HG03558 (cell line): Measurements from ENCODE around the gene SYMPK.
"Not testable (repeated sequence)": the region's sequence is repeated elsewhere in the genome, so short reads cannot be mapped to it uniquely, and the experiment has no call there.

Source experiments
- ATAC-seq: cut with Tn5 transposase; IDR thresholded peaks from one replicate; pipeline ENCODE4 v1.9.1; 2021; ENCODE audit warnings: moderate number of reproducible peaks; ENCODE audit not compliant: unreplicated experiment; ENCODE audit errors: extremely low read depth

SYMPK gene

GRCh38 chr19:45872095-45872919 is 9.4 kb upstream of the SYMPK start:
- no peak for ATAC-seq

GRCh38 chr19:45870798-45871197 is 7.9 kb upstream of the SYMPK start:
- ATAC-seq = no peak

- not testable (repeated sequence) for ATAC-seq
Measured at GRCh38 chr19:45867241-45867640, 4.3 kb upstream of the SYMPK start.

DNA sequence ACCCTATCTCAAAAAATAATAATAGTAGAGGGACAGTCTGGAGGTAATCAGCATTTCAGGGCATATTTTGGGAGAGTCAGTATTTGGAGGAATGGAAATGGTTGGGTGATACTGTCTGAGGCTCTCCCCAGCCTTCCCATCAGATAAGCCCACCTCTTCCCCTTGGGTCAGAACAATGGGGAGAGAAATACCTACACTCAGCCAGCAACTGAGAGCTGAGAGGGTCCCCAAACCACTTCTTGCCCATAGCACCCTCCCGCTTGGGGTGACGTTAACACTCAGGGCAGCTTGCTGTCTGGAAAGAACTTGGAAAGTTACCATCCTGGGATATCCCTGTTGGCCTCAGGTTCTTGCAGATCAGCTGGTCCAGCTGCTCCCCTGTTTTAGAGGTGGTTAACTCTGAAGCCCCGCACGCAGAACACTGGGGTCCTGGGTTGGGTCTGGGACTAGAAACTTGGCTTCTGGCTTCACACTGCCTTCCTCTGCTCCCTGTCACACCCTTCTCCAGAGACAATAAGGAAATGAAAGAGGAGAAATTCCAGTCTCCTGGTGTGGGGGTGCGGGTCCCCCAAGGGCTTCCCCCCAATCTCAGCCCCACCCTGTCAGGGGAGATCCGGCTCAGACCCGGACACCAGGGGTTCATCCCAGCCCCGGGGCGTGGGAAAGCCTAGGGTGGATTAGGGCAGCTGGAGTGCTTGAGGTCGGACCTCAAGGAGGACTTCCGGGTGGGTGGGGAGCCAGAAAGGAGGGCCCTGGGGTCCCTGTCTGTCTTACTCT is 3.6 kb upstream of the SYMPK start:
- ATAC-seq = no peak

- ATAC-seq = no peak
Measured at GRCh38 chr19:45865269-45865948, 2.5 kb upstream of the SYMPK start.

DNA sequence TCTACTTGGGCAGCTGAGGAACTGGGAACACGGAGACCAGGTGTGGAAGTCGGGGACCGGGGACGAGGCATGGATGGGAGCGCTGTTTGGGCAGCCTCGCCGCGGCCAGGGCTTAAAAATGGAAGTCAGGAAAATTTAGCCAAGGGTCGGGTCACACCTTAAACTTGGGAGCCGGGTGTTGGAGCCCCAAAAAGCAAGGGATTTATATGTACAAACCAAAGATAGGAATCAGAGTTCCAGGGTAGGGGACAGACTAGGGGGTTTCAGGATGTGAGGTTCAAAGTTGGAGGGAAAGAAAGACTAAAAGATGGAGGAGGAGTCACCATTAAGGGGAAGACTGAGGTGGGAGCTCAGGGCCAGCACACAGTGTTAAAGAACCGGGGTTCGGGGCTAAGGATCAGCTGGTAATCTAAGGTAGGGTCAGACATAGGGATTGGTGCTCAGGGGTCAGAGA is 1.7 kb upstream of the SYMPK start:
- no peak for ATAC-seq

DNA sequence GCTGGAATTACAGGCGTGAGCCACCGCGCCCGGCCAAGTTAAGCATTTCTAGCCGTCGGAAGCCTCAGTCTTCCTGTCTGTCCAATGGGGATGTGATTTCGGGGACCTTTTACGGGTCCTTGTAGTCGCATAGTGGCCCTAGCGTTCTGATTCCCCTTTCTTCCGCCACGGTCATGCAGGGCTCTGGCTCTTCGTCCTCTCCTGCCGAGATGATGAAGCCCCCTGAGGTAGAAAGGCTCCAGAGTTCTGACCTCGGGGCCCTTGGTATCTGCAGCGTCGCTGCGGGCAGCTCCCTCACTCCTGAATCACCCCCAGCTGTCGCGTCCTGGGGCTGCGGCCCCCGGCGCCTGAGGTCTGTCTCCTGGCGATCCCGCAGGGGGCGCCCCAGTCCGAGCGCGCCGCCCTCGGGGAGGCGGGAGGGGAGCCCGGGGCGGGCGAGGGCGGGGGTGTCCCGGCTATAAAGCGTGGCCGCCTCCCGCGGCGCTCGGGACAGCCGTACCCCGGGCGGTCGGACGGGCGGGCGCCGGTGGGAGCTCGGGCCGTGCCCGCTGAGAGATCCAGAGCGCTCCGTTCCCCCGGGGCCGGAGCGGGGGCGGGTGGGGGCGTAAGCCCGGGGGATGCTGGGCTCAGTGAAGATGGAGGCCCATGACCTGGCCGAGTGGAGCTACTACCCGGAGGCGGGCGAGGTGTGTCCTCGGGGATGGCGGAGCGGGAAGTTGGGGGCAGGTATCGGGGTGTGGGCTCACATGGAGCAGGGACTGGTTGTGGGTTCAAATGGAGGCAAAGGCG is 1.1 kb upstream of the SYMPK start, which contains the start of gene FOXA3:
Gene FOXA3, plus strand, starts transcription at position 487 of the 789 bp plus-strand sequence. Its CDS starts 131 bp downstream, at position 618.
- no peak for ATAC-seq

GRCh38 chr19:45863335-45863839 is 440 bp upstream of the SYMPK start:
- ATAC-seq = no peak

DNA sequence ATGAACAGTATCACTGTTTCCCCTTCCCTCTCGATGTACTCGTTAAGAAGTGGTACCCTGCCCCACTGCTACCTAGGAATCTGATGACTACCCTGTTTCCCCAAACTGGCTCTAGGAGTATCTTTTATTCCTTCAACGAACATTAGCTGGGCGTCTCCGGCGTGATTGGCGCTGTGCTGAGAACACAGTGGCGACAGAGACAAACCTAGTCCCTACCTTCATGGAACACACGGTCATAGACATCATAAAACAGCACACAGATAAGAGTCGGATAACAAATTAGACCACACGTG is 730 bp downstream of the SYMPK start:
- no peak for ATAC-seq

GRCh38 chr19:45860359-45861259 is 2.3 kb downstream of the SYMPK start:
- no peak for ATAC-seq

- no peak for ATAC-seq
Measured at GRCh38 chr19:45854167-45854778, 8.7 kb downstream of the SYMPK start.

DNA sequence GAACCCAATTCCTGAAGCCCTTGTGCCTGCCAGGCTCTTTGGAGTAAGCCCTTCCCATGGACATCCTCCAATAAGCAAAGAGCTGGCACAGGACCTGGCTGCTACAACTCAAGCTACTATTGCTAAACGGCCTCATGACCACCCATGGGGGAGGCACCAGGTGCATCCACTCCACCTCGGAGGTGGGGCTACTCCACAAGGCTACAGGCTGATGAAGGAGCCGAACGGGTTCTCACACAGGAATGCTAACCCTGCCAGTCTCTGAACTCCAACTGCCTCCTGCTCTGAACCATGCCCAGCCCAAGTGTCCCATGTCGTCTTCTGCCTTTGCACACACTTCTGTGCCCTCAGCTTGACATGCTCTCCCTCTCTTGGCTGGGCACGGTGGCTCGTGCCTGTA is 10.0 kb downstream of the SYMPK start:
- no peak for ATAC-seq

DNA sequence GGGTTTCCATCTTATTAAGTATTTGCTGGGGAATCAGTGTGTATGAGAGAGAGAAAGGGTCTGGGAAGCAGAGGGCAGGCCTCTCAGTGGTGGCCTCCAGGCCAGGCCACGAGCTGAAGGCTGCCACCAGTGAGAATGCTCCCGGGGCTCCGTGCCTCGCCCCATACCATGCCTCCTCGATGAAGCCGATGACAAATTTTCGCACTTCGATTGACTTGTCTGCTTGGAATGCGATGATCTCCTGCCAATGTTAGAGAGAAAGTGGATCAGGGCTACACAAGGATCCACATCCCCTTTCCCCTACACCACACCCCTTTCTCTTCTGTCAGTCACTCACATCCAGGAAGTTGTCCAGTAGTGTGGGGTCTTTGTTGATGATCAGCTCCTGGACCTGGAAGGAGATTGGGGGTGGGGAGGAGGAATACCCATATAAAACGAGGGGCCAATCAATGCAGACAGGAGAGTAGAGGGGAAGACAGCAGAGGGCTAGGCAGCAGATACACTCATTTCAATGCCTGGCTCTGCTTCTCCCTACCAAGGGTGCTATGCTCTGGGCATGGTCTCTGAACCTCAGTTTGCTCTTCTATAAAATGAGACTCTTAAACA is 10.7 kb downstream of the SYMPK start:
- no peak for ATAC-seq

GRCh38 chr19:45848922-45849321 is 14.0 kb downstream of the SYMPK start:
- ATAC-seq = no peak

DNA sequence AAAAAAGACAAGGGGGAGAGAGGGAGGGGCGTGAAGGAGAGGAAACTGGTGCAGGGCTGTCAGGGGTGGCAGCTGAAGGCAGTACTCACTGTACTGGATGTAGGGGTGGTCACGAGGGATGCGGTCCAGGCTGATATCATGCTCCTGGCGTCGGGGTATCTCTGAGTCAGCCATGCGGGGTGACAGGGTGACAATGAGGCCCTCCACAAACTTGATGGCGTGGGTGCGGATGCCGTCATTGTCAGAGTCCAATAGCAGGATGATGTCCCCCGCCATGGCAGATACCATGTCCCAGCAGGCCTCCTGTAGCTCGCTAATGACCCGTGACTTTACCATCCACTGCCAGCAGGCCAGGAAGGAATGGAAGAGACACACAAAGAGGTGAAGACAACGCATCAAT is 15.3 kb downstream of the SYMPK start:
- ATAC-seq = no peak

DNA sequence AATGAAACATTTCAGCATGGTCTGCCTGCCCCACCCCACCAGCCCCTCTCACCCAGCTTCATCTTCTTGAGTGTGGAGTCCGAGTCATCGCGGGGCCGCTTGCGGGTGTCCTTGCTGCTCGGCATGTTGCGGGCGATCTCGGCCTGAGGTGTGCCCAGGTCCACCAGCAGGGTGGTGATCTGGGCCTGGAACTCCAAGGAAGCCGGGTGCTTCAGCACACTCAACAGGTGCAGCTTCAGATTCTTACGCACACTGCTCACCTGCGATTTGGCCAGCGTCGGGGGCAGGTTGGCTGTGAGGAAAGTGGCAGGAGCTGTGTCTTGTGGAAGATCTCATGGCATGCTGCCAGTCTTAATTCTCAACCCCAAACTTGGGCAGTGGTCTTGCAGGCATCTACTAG is 20.7 kb downstream of the SYMPK start:
- ATAC-seq = no peak

DNA sequence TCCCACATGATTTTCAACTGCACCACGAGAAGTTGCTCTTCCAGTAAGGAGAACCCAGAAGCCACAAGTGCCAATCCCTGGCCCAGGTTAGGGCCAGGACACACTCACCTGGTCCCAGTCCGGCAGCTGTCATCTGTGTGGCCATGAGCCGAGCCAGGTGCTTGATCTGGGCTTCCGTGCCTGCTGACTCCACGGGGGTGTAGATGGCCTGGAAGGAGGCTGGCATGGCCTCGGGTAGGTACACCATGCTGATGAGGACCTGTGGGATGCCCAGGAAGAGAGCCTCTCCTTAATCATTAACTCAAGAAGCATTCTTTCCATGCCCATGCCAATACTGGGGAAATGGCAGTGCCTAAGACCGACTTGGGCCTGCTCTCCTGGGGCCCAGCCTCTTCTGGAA is 28.0 kb downstream of the SYMPK start:
- ATAC-seq = no peak

- ATAC-seq = no peak
Measured at GRCh38 chr19:45828945-45829344, 34.0 kb downstream of the SYMPK start.
